ENCODE measurements around the gene TECPR2. TPM values are rescaled to one million over a fixed set of nuclear protein-coding genes. Genes with fewer than 3 reads are reported as not detected.

The TECPR2 gene
- polyA plus RNA-seq, 1 donor (not counting 4 experiments of a cell fraction or from before 2014, with no cell fraction given) = 8.3 TPM

- Histone ChIP-seq H3K36me3 (ENCODE audit: control insufficient read depth in 2 of 2, extremely low read depth in 1 of 2, insufficient read depth in 2 of 2, low read length in 2 of 2) (no peaks in the 10 kb centered on the region), H3K9me3 (ENCODE audit: control insufficient read depth, low read depth, low read length) (no peaks in the 10 kb centered on the region), H3K27me3 (ENCODE audit: control insufficient read depth, extremely low read depth, insufficient read depth, low read length) (no peaks in the 10 kb centered on the region), H3K79me2 (ENCODE audit: control insufficient read depth, insufficient read depth, low read length) (no peaks in the 10 kb centered on the region), H3K4me2 (ENCODE audit: control insufficient read depth, extremely low read depth, insufficient read depth, low read depth, low read length) (no peak overlapping the region), H3K9ac (ENCODE audit: control insufficient read depth, extremely low read depth, insufficient read depth, low read length) (no peak overlapping the region), H3K27ac (ENCODE audit: control insufficient read depth, insufficient read depth, low read length) (no peak overlapping the region), H3K4me3 (ENCODE audit: control insufficient read depth in 2 of 3, extremely low read depth in 1 of 3, insufficient read depth in 2 of 3, low read depth in 1 of 3, low read length in 3 of 3) (no peak overlapping the region), H3K4me1 (ENCODE audit: control insufficient read depth, extremely low read depth, insufficient read depth, low read length) (peaks cover 9% of the 10 kb centered on the region), H4K20me1 (ENCODE audit: control insufficient read depth, extremely low read depth, insufficient read depth, low read length) (no peaks in the 10 kb centered on the region), H2AFZ (ENCODE audit: control insufficient read depth, low read length) (no peak overlapping the region), H3K9me1 (ENCODE audit: control insufficient read depth, extremely low read depth, insufficient read depth, low read length) (no peaks in the 10 kb centered on the region)
- TF ChIP-seq CTCF (optimal IDR thresholded peaks at IDR 0.05 in 1 of 3, IDR thresholded peaks at IDR 0.05 in 1 of 3, conservative IDR thresholded peaks at IDR 0.05 in 1 of 3; ENCODE audit: extremely low read depth in 1 of 3, insufficient read depth in 2 of 3, low read length in 3 of 3) = no peak
- no peak for TF ChIP-seq EZH2 (IDR thresholded peaks at IDR 0.05; ENCODE audit: low read length)
- FAIRE-seq = no peak
- DNase-seq (ENCODE audit: low read depth, low spot score) = no peak
- dilution Hi-C loops (cut with MboI; ENCODE audit: extremely low pct_ligation_motif_present, low sequenced_read_pairs) = no loop called here
These were observed 129.2 kb downstream of the TECPR2 start for GRCh38 chr14:102491786-102492530.

- Histone ChIP-seq H3K9me1 (ENCODE audit: control insufficient read depth, extremely low read depth, insufficient read depth, low read length) (no peaks in the 10 kb centered on the region), H3K79me2 (ENCODE audit: control insufficient read depth, insufficient read depth, low read length) (no peaks in the 10 kb centered on the region), H3K4me2 (ENCODE audit: control insufficient read depth, extremely low read depth, insufficient read depth, low read depth, low read length) (no peak overlapping the region), H4K20me1 (ENCODE audit: control insufficient read depth, extremely low read depth, insufficient read depth, low read length) (no peaks in the 10 kb centered on the region), H3K4me3 (ENCODE audit: control insufficient read depth in 2 of 3, extremely low read depth in 1 of 3, insufficient read depth in 2 of 3, low read depth in 1 of 3, low read length in 3 of 3) (no peak overlapping the region), H3K27ac (ENCODE audit: control insufficient read depth, insufficient read depth, low read length) (no peak overlapping the region), H3K4me1 (ENCODE audit: control insufficient read depth, extremely low read depth, insufficient read depth, low read length) (peaks cover 9% of the 10 kb centered on the region), H3K9ac (ENCODE audit: control insufficient read depth, extremely low read depth, insufficient read depth, low read length) (no peak overlapping the region), H3K27me3 (ENCODE audit: control insufficient read depth, extremely low read depth, insufficient read depth, low read length) (no peaks in the 10 kb centered on the region), H3K36me3 (ENCODE audit: control insufficient read depth in 2 of 2, extremely low read depth in 1 of 2, insufficient read depth in 2 of 2, low read length in 2 of 2) (no peaks in the 10 kb centered on the region), H2AFZ (ENCODE audit: control insufficient read depth, low read length) (no peak overlapping the region), H3K9me3 (ENCODE audit: control insufficient read depth, low read depth, low read length) (no peaks in the 10 kb centered on the region)
- dilution Hi-C loops (cut with MboI; ENCODE audit: extremely low pct_ligation_motif_present, low sequenced_read_pairs) = no loop called here
- FAIRE-seq = no peak
- DNase-seq (ENCODE audit: low read depth, low spot score) = no peak
- TF ChIP-seq EZH2 (IDR thresholded peaks at IDR 0.05; ENCODE audit: low read length) (no peak), CTCF (optimal IDR thresholded peaks at IDR 0.05 in 1 of 3, IDR thresholded peaks at IDR 0.05 in 1 of 3, conservative IDR thresholded peaks at IDR 0.05 in 1 of 3; ENCODE audit: extremely low read depth in 1 of 3, insufficient read depth in 2 of 3, low read length in 3 of 3) (no peak)
These were observed 129.8 kb downstream of the TECPR2 start for GRCh38 chr14:102492531-102492910.
